GM23338 (cell line): ENCODE data around the gene MTMR1. TPM values are rescaled to one million over a fixed set of nuclear protein-coding genes. Genes with fewer than 3 reads are reported as not detected.

Experiments used
- polyA plus RNA-seq: library from polyadenylated mRNA; unstranded; fragments of >200 nt; fragmentation: Nextera tagmentation; extraction: Ambion mirVana; gene quantifications from 2 replicates; pipeline ENCODE4 v1.2.1, GENCODE V29; 2016
- total RNA-seq: library from RNA; depleted of rRNA; stranded (reverse); fragments of >200 nt; shearing (Covaris generic); gene quantifications from 2 replicates; pipeline ENCODE4 v1.2.3, GENCODE V29; 2014; rRNA removed
- TF ChIP-seq, protein P1 (sequence below): fragments of 250-450 bp; sonication (Bioruptor Pico); IDR thresholded peaks from 2 replicates; pipeline ENCODE4 v1.5.0; 2020; ENCODE audit warnings: mild to moderate bottlenecking, moderate library complexity
- TF ChIP-seq, protein P2 (sequence below): IDR thresholded peaks from one replicate; pipeline ENCODE4 v1.6.1; 2018; ENCODE audit warnings: antibody characterized with exemption; ENCODE audit not compliant: unreplicated experiment

The MTMR1 gene
- total and polyA plus RNA-seq, 2 experiments from 2014 or later, result 4.5 to 19.1 TPM

DNA sequence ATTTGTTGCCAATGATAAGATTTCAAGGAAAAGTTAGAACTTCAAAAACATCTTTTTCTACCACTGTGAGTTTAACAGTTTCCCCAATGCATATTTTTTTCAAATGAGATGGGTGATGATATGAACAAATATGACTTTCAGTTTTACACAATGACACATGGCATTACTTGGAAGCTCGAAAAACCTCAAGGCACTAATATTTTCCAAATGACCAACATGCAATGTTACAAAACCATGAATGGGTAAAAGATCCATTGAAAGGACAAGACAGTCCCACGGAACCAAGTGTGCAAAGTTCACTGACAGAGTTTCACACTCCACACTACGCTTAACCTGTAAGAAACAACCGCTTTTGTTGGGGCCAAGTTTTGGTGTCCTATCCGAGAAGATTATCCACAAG, 120.7 kb downstream of the MTMR1 start (continued):
- TF ChIP-seq, protein P1, sequence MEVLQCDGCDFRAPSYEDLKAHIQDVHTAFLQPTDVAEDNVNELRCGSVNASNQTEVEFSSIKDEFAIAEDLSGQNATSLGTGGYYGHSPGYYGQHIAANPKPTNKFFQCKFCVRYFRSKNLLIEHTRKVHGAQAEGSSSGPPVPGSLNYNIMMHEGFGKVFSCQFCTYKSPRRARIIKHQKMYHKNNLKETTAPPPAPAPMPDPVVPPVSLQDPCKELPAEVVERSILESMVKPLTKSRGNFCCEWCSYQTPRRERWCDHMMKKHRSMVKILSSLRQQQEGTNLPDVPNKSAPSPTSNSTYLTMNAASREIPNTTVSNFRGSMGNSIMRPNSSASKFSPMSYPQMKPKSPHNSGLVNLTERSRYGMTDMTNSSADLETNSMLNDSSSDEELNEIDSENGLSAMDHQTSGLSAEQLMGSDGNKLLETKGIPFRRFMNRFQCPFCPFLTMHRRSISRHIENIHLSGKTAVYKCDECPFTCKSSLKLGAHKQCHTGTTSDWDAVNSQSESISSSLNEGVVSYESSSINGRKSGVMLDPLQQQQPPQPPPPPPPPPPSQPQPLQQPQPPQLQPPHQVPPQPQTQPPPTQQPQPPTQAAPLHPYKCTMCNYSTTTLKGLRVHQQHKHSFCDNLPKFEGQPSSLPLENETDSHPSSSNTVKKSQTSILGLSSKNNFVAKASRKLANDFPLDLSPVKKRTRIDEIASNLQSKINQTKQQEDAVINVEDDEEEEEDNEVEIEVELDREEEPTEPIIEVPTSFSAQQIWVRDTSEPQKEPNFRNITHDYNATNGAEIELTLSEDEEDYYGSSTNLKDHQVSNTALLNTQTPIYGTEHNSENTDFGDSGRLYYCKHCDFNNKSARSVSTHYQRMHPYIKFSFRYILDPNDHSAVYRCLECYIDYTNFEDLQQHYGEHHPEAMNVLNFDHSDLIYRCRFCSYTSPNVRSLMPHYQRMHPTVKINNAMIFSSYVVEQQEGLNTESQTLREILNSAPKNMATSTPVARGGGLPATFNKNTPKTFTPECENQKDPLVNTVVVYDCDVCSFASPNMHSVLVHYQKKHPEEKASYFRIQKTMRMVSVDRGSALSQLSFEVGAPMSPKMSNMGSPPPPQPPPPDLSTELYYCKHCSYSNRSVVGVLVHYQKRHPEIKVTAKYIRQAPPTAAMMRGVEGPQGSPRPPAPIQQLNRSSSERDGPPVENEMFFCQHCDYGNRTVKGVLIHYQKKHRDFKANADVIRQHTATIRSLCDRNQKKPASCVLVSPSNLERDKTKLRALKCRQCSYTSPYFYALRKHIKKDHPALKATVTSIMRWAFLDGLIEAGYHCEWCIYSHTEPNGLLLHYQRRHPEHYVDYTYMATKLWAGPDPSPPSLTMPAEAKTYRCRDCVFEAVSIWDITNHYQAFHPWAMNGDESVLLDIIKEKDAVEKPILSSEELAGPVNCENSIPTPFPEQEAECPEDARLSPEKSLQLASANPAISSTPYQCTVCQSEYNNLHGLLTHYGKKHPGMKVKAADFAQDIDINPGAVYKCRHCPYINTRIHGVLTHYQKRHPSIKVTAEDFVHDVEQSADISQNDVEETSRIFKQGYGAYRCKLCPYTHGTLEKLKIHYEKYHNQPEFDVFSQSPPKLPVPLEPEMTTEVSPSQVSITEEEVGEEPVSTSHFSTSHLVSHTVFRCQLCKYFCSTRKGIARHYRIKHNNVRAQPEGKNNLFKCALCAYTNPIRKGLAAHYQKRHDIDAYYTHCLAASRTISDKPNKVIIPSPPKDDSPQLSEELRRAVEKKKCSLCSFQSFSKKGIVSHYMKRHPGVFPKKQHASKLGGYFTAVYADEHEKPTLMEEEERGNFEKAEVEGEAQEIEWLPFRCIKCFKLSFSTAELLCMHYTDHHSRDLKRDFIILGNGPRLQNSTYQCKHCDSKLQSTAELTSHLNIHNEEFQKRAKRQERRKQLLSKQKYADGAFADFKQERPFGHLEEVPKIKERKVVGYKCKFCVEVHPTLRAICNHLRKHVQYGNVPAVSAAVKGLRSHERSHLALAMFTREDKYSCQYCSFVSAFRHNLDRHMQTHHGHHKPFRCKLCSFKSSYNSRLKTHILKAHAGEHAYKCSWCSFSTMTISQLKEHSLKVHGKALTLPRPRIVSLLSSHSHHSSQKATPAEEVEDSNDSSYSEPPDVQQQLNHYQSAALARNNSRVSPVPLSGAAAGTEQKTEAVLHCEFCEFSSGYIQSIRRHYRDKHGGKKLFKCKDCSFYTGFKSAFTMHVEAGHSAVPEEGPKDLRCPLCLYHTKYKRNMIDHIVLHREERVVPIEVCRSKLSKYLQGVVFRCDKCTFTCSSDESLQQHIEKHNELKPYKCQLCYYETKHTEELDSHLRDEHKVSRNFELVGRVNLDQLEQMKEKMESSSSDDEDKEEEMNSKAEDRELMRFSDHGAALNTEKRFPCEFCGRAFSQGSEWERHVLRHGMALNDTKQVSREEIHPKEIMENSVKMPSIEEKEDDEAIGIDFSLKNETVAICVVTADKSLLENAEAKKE, result no peak
- TF ChIP-seq, protein P2, sequence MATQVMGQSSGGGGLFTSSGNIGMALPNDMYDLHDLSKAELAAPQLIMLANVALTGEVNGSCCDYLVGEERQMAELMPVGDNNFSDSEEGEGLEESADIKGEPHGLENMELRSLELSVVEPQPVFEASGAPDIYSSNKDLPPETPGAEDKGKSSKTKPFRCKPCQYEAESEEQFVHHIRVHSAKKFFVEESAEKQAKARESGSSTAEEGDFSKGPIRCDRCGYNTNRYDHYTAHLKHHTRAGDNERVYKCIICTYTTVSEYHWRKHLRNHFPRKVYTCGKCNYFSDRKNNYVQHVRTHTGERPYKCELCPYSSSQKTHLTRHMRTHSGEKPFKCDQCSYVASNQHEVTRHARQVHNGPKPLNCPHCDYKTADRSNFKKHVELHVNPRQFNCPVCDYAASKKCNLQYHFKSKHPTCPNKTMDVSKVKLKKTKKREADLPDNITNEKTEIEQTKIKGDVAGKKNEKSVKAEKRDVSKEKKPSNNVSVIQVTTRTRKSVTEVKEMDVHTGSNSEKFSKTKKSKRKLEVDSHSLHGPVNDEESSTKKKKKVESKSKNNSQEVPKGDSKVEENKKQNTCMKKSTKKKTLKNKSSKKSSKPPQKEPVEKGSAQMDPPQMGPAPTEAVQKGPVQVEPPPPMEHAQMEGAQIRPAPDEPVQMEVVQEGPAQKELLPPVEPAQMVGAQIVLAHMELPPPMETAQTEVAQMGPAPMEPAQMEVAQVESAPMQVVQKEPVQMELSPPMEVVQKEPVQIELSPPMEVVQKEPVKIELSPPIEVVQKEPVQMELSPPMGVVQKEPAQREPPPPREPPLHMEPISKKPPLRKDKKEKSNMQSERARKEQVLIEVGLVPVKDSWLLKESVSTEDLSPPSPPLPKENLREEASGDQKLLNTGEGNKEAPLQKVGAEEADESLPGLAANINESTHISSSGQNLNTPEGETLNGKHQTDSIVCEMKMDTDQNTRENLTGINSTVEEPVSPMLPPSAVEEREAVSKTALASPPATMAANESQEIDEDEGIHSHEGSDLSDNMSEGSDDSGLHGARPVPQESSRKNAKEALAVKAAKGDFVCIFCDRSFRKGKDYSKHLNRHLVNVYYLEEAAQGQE, result no peak

Other genes with a start within 250 kb of the MTMR1 start
- 6.1 and 8.7 TPM in 2 replicates for gene MTM1, start 124.8 kb upstream of the MTMR1 start, total RNA-seq
- gene MTM1, start 124.8 kb upstream of the MTMR1 start, polyA plus RNA-seq, result 2.2 and 3.2 TPM in 2 replicates
- 6.4 and 7.2 TPM in 2 replicates for gene CD99L2, start 205.3 kb downstream of the MTMR1 start, total RNA-seq
- gene CD99L2, start 205.3 kb downstream of the MTMR1 start, polyA plus RNA-seq, result 2.3 and 2.6 TPM in 2 replicates